WTC11 (cell line): ENCODE results near the gene KLF7. TPM values are rescaled to one million over a fixed set of nuclear protein-coding genes. Genes with fewer than 3 reads are reported as not detected.

Source experiments
- ATAC-seq: fragments of 200-7000 bp; cut with Tn5 transposase; 2 replicates; pipeline ENCODE4 v1.10.0; 2021; ENCODE audit warnings: mild to moderate bottlenecking, moderate library complexity
- Bru-seq: library from RNA; stranded (reverse); fragments of 400-500 nt; gene quantifications from one replicate; lab custom pipeline; 2021; lab: Mats Ljungman, UMichigan
- CTCF ChIA-PET: fragments of 300-600 bp; sonication (Branson Sonifier 250); formaldehyde crosslinking; loops from one replicate; lab custom pipeline; 2021; ENCODE audit warnings: antibody characterized with exemption; lab: Charles Lee
- POLR2A ChIA-PET: fragments of 350-600 bp; sonication (Branson Sonifier 250); formaldehyde crosslinking; loops from one replicate; lab custom pipeline; 2021; ENCODE audit warnings: antibody characterized with exemption; lab: Charles Lee
- DNase-seq: peaks from one replicate; pipeline ENCODE4 v3.0.0; 2021; ENCODE audit warnings: low spot score
- H3K27ac Mint-ChIP-seq: 2 replicates; pipeline ENCODE4 v1.8.0; 2021; ENCODE audit warnings: mixed read lengths
- H3K27me3 Mint-ChIP-seq: 2 replicates; pipeline ENCODE4 v1.8.0; 2021; ENCODE audit warnings: low read depth, mild to moderate bottlenecking, moderate library complexity, mixed read lengths
- H3K36me3 Mint-ChIP-seq: 2 replicates; pipeline ENCODE4 v1.8.0; 2021; ENCODE audit warnings: mixed read lengths
- H3K4me1 Mint-ChIP-seq: 2 replicates; pipeline ENCODE4 v1.8.0; 2022; ENCODE audit warnings: mixed read lengths
- H3K4me3 Mint-ChIP-seq: 2 replicates; pipeline ENCODE4 v1.8.0; 2021; ENCODE audit warnings: mild to moderate bottlenecking, moderate library complexity, mixed read lengths
- H3K9me3 Mint-ChIP-seq: 2 replicates; pipeline ENCODE4 v1.8.0; 2021; ENCODE audit warnings: mixed read lengths
- AFF4 ChIP-seq: sonication (generic); formaldehyde crosslinking; IDR thresholded peaks from 2 replicates; pipeline ENCODE4 v1.8.1; 2023; ENCODE audit warnings: mild to moderate bottlenecking, missing genetic modification reagents, borderline replicate concordance
- AR ChIP-seq: fragments of 250-450 bp; sonication (Bioruptor Pico); IDR thresholded peaks from 2 replicates; pipeline ENCODE4 v1.9.0; 2021; ENCODE audit warnings: mild to moderate bottlenecking
- ATF1 ChIP-seq: sonication (generic); formaldehyde crosslinking; IDR thresholded peaks from 2 replicates; pipeline ENCODE4 v1.8.1; 2023; ENCODE audit warnings: mild to moderate bottlenecking, moderate library complexity, missing genetic modification reagents
- EMX1 ChIP-seq: fragments of 250-450 bp; sonication (Bioruptor Pico); IDR thresholded peaks from 2 replicates; pipeline ENCODE4 v1.8.0; 2021; ENCODE audit warnings: mild to moderate bottlenecking
- ESRRA ChIP-seq: sonication (generic); formaldehyde crosslinking; IDR thresholded peaks from 2 replicates; pipeline ENCODE4 v1.8.1; 2022; ENCODE audit warnings: mild to moderate bottlenecking, missing genetic modification reagents, borderline replicate concordance
- FOXP1 ChIP-seq: sonication (generic); formaldehyde crosslinking; IDR thresholded peaks from 2 replicates; pipeline ENCODE4 v1.8.0; 2022; ENCODE audit warnings: missing genetic modification reagents, mild to moderate bottlenecking, moderate library complexity, borderline replicate concordance
- MXD4 ChIP-seq: fragments of 250-450 bp; sonication (Bioruptor Pico); IDR thresholded peaks from 2 replicates; pipeline ENCODE4 v1.8.0; 2021; ENCODE audit warnings: mild to moderate bottlenecking, moderate library complexity, borderline replicate concordance
- MYBL2 ChIP-seq: sonication (generic); formaldehyde crosslinking; IDR thresholded peaks from 2 replicates; pipeline ENCODE4 v1.8.1; 2023; ENCODE audit warnings: mild to moderate bottlenecking, moderate library complexity, missing genetic modification reagents
- PRDM15 ChIP-seq: sonication (generic); formaldehyde crosslinking; IDR thresholded peaks from 2 replicates; pipeline ENCODE4 v1.8.0; 2022; ENCODE audit warnings: missing genetic modification reagents
- SMAD3 ChIP-seq: sonication (generic); formaldehyde crosslinking; IDR thresholded peaks from 2 replicates; pipeline ENCODE4 v1.8.0; 2022; ENCODE audit warnings: missing genetic modification reagents, mild to moderate bottlenecking, borderline replicate concordance
- SMAD4 ChIP-seq: sonication (generic); formaldehyde crosslinking; IDR thresholded peaks from 2 replicates; pipeline ENCODE4 v1.8.0; 2022; ENCODE audit warnings: mild to moderate bottlenecking, missing genetic modification reagents
- USF1 ChIP-seq: sonication (generic); formaldehyde crosslinking; IDR thresholded peaks from 2 replicates; pipeline ENCODE4 v1.8.0; 2022; ENCODE audit warnings: mild to moderate bottlenecking, missing genetic modification reagents
- ZNF219 ChIP-seq: sonication (generic); formaldehyde crosslinking; IDR thresholded peaks from 2 replicates; pipeline ENCODE4 v1.8.0; 2023; ENCODE audit warnings: missing genetic modification reagents, mild to moderate bottlenecking, borderline replicate concordance
- long read RNA-seq, 3 experiments: library from RNA in 1 of 3; library from capped mRNA in 1 of 3; library from polyadenylated mRNA in 1 of 3; unstranded in 2 of 3; stranded (forward) in 1 of 3; transcript quantifications; one replicate each; pipeline ENCODE4 v2.0.0, GENCODE V29; 2021
- total RNA-seq: library from RNA; stranded (reverse); gene quantifications from 3 replicates; pipeline ENCODE4 v1.2.3, GENCODE V29; 2021

Gene KLF7
- total RNA-seq (11.9 to 25.4 TPM (median 16.3 TPM) in 3 replicates), Bru-seq, nascent RNA (percentile 72 among the genes with signal in this experiment)
- long read RNA-seq, experiment 1, full-length matches to known transcripts = 6 of 28 reads
- long read RNA-seq, experiment 1, partial matches to known transcripts = 1 of 28 reads
- long read RNA-seq, experiment 1, other reads (novel, unspliced or antisense) = 21 of 28 reads
- long read RNA-seq, experiment 2, full-length matches to known transcripts = 1 of 11 reads
- long read RNA-seq, experiment 2, partial matches to known transcripts = 1 of 11 reads
- long read RNA-seq, experiment 2, other reads (novel, unspliced or antisense) = 9 of 11 reads
- long read RNA-seq, experiment 3, full-length matches to known transcripts = 4 of 9 reads
- long read RNA-seq, experiment 3, partial matches to known transcripts = 0 of 9 reads
- long read RNA-seq, experiment 3, other reads (novel, unspliced or antisense) = 5 of 9 reads

- CTCF ChIA-PET = interaction anchor here (0.5 to 2.8 kb wide), 9 partner anchors 9 to 365 kb away, joined by 3 to 18 read pairs (median 4); no protein-coding TSS in a partner anchor
- Mint-ChIP-seq H3K4me1 (peaks cover 64% of the 10 kb centered on the region), H3K9me3 (no peaks in the 10 kb centered on the region), H3K27ac (peak within 1 kb of the TSS; percentile 95), H3K36me3 (no peaks in the 10 kb centered on the region; the same call in 1 of the 2 replicates), H3K4me3 (peak within 1 kb of the TSS; percentile 97), H3K27me3 (peaks cover 2% of the 10 kb centered on the region)
- ATAC-seq (no peak), DNase-seq (peak; percentile 43)
- POLR2A ChIA-PET = interaction anchor here (0.5 to 2.4 kb wide), 30 partner anchors 9 to 782 kb away, joined by 3 to 17 read pairs (median 4); partner anchors contain the start of gene CREB1
- TF ChIP-seq SMAD3 (CRISPR knock-in tag) = no peak
- TF ChIP-seq MXD4 = no peak
- TF ChIP-seq SMAD4 = no peak
- TF ChIP-seq MYBL2 (CRISPR knock-in tag) = 0 out of 2 replicates have a peak, but pooled peaks have one; percentile 35
- TF ChIP-seq FOXP1 (CRISPR knock-in tag) = no peak
Observed at GRCh38 chr2:207165121-207166038, at the start of gene KLF7. TSS of gene KLF7 (minus strand) at chr2:207165948. CDS start at chr2:207165568, 380 bp downstream.

- ATAC-seq (no peak; the same call in 1 of the 2 replicates), DNase-seq (no peak)
- peaks cover 4% of the 10 kb centered on the region for H3K9me3 Mint-ChIP-seq
- TF ChIP-seq USF1 (no peak), ESRRA (no peak)
- POLR2A ChIA-PET = no interaction called here
- H3K27me3 Mint-ChIP-seq = peaks cover 25% of the 10 kb centered on the region
- peaks cover 23% of the 10 kb centered on the region for H3K4me1 Mint-ChIP-seq
- CTCF ChIA-PET = no interaction called here
- no peak overlapping the region for H3K4me3 Mint-ChIP-seq
- H3K27ac Mint-ChIP-seq = no peak overlapping the region
- no peaks in the 10 kb centered on the region for H3K36me3 Mint-ChIP-seq
Observed at GRCh38 chr2:207215308-207215707, 49.6 kb upstream of the KLF7 start.

- no peak overlapping the region for H3K4me3 Mint-ChIP-seq
- ChIA-PET CTCF (no interaction called here), POLR2A (no interaction called here)
- no peak overlapping the region for H3K27ac Mint-ChIP-seq
- H3K9me3 Mint-ChIP-seq = peaks cover 4% of the 10 kb centered on the region
- peaks cover 19% of the 10 kb centered on the region for H3K4me1 Mint-ChIP-seq
- DNase-seq (no peak), ATAC-seq (no peak)
- H3K27me3 Mint-ChIP-seq = peaks cover 25% of the 10 kb centered on the region
- no peaks in the 10 kb centered on the region for H3K36me3 Mint-ChIP-seq
- TF ChIP-seq EMX1 (CRISPR knock-in tag) = no peak
- TF ChIP-seq ATF1 (CRISPR knock-in tag) = no peak
Observed at GRCh38 chr2:207214446-207214845, 48.7 kb upstream of the KLF7 start.

GRCh38 chr2:207206011-207206410 is 40.3 kb upstream of the KLF7 start:
- Mint-ChIP-seq H3K36me3 (no peaks in the 10 kb centered on the region), H3K27ac (no peak overlapping the region), H3K9me3 (no peaks in the 10 kb centered on the region), H3K4me1 (no peaks in the 10 kb centered on the region; the same call in 1 of the 2 replicates), H3K4me3 (no peak overlapping the region), H3K27me3 (no peaks in the 10 kb centered on the region)
- POLR2A ChIA-PET = no interaction called here
- CTCF ChIA-PET = no interaction called here
- DNase-seq = no peak
- no peak for ATAC-seq
- no peak for TF ChIP-seq PRDM15 (CRISPR knock-in tag)
- no peak for TF ChIP-seq AR (CRISPR knock-in tag)
- TF ChIP-seq AFF4 = no peak
- no peak for TF ChIP-seq ZNF219 (CRISPR knock-in tag)
